GM21576 (cell line): ENCODE results near the gene SUB1.

ENCODE experiments used
- ATAC-seq: cut with Tn5 transposase; IDR thresholded peaks from one replicate; pipeline ENCODE4 v1.9.1; 2021; ENCODE audit warnings: mild to moderate bottlenecking, moderate library complexity; ENCODE audit not compliant: unreplicated experiment

The SUB1 gene

GRCh38 chr5:32638309-32638708 is 53.0 kb downstream of the SUB1 start:
- no peak for ATAC-seq

GRCh38 chr5:32639943-32640342 is 54.6 kb downstream of the SUB1 start:
- ATAC-seq = no peak

GRCh38 chr5:32642276-32643002 is 57.1 kb downstream of the SUB1 start:
- no peak for ATAC-seq

- no peak for ATAC-seq
Observed at GRCh38 chr5:32645246-32645645, 59.9 kb downstream of the SUB1 start.

GRCh38 chr5:32646061-32646969 is 61.0 kb downstream of the SUB1 start:
- no peak for ATAC-seq

- ATAC-seq = no peak
Observed at GRCh38 chr5:32651088-32651487, 65.7 kb downstream of the SUB1 start.

- ATAC-seq = no peak
Observed at GRCh38 chr5:32651638-32652037, 66.3 kb downstream of the SUB1 start.
